ENCODE data around the gene GATAD2A.

- TF ChIP-seq CTCF (conservative IDR thresholded peaks at IDR 0.05 in 1 of 2, IDR thresholded peaks at IDR 0.05 in 1 of 2; ENCODE audit: low read depth in 1 of 2, low read length in 2 of 2): peak; percentile 27 to 29
- no peak for TF ChIP-seq EZH2 (IDR thresholded peaks at IDR 0.05; ENCODE audit: low read length, missing control alignments)
Observed at GRCh38 chr19:19385896-19386869, 19.3 kb upstream of the GATAD2A start.

Data from fibroblast of lung (primary cell).